Measurements from ENCODE around the gene WDPCP. TPM values are rescaled to one million over a fixed set of nuclear protein-coding genes. Genes with fewer than 3 reads are reported as not detected.

Gene WDPCP
- total and polyA plus RNA-seq, 2 experiments from 2014 or later = 8.8 to 20.4 TPM

GRCh38 chr2:63372549-63372948, 215.7 kb downstream of the WDPCP start:
- no peak overlapping the region for H3K27ac ChIP-seq (ENCODE audit: low read depth)
- no peaks in the 10 kb centered on the region for H3K4me1 ChIP-seq (ENCODE audit: insufficient read depth)
- TF ChIP-seq, protein P1, sequence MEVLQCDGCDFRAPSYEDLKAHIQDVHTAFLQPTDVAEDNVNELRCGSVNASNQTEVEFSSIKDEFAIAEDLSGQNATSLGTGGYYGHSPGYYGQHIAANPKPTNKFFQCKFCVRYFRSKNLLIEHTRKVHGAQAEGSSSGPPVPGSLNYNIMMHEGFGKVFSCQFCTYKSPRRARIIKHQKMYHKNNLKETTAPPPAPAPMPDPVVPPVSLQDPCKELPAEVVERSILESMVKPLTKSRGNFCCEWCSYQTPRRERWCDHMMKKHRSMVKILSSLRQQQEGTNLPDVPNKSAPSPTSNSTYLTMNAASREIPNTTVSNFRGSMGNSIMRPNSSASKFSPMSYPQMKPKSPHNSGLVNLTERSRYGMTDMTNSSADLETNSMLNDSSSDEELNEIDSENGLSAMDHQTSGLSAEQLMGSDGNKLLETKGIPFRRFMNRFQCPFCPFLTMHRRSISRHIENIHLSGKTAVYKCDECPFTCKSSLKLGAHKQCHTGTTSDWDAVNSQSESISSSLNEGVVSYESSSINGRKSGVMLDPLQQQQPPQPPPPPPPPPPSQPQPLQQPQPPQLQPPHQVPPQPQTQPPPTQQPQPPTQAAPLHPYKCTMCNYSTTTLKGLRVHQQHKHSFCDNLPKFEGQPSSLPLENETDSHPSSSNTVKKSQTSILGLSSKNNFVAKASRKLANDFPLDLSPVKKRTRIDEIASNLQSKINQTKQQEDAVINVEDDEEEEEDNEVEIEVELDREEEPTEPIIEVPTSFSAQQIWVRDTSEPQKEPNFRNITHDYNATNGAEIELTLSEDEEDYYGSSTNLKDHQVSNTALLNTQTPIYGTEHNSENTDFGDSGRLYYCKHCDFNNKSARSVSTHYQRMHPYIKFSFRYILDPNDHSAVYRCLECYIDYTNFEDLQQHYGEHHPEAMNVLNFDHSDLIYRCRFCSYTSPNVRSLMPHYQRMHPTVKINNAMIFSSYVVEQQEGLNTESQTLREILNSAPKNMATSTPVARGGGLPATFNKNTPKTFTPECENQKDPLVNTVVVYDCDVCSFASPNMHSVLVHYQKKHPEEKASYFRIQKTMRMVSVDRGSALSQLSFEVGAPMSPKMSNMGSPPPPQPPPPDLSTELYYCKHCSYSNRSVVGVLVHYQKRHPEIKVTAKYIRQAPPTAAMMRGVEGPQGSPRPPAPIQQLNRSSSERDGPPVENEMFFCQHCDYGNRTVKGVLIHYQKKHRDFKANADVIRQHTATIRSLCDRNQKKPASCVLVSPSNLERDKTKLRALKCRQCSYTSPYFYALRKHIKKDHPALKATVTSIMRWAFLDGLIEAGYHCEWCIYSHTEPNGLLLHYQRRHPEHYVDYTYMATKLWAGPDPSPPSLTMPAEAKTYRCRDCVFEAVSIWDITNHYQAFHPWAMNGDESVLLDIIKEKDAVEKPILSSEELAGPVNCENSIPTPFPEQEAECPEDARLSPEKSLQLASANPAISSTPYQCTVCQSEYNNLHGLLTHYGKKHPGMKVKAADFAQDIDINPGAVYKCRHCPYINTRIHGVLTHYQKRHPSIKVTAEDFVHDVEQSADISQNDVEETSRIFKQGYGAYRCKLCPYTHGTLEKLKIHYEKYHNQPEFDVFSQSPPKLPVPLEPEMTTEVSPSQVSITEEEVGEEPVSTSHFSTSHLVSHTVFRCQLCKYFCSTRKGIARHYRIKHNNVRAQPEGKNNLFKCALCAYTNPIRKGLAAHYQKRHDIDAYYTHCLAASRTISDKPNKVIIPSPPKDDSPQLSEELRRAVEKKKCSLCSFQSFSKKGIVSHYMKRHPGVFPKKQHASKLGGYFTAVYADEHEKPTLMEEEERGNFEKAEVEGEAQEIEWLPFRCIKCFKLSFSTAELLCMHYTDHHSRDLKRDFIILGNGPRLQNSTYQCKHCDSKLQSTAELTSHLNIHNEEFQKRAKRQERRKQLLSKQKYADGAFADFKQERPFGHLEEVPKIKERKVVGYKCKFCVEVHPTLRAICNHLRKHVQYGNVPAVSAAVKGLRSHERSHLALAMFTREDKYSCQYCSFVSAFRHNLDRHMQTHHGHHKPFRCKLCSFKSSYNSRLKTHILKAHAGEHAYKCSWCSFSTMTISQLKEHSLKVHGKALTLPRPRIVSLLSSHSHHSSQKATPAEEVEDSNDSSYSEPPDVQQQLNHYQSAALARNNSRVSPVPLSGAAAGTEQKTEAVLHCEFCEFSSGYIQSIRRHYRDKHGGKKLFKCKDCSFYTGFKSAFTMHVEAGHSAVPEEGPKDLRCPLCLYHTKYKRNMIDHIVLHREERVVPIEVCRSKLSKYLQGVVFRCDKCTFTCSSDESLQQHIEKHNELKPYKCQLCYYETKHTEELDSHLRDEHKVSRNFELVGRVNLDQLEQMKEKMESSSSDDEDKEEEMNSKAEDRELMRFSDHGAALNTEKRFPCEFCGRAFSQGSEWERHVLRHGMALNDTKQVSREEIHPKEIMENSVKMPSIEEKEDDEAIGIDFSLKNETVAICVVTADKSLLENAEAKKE (CRISPR knock-in tag; IDR thresholded peaks at IDR 0.05) = no peak
- TF ChIP-seq EZH2phosphoT487 (IDR thresholded peaks at IDR 0.05; ENCODE audit: unreplicated experiment) = no peak
- peaks cover 2% of the 10 kb centered on the region; the same call in 2 of the 3 replicates for H3K9me3 Mint-ChIP-seq
- no peak overlapping the region for H3K4me3 ChIP-seq
- H3K4me2 ChIP-seq = no peak overlapping the region
- H3K4me3 Mint-ChIP-seq = no peak overlapping the region
- no peaks in the 10 kb centered on the region for H3F3A ChIP-seq (replicated peaks; ENCODE audit: low read depth)
- no peaks in the 10 kb centered on the region for H3K36me3 ChIP-seq (ENCODE audit: insufficient read depth)
- H3K27me3 ChIP-seq (ENCODE audit: insufficient read depth) = no peaks in the 10 kb centered on the region
- ATAC-seq = no peak
- no peak overlapping the region for H2AFZ ChIP-seq
- H3K79me2 ChIP-seq (replicated peaks; ENCODE audit: insufficient read depth) = no peaks in the 10 kb centered on the region
- H4K20me1 ChIP-seq (replicated peaks; ENCODE audit: insufficient read depth) = no peaks in the 10 kb centered on the region
- H3K36me3 Mint-ChIP-seq (ENCODE audit: low read depth) = peaks cover 10% of the 10 kb centered on the region; the same call in 2 of the 3 replicates
- H3K4me1 Mint-ChIP-seq = no peaks in the 10 kb centered on the region
- no peaks in the 10 kb centered on the region for H3K27me3 Mint-ChIP-seq (ENCODE audit: insufficient read depth, low read depth, poor library complexity)
- H3K9me2 ChIP-seq (ENCODE audit: insufficient read depth) = no peaks in the 10 kb centered on the region
- no peak for DNase-seq (ENCODE audit: low spot score)
- no peak overlapping the region for H3K27ac Mint-ChIP-seq

- Histone ChIP-seq H3K4me1 (ENCODE audit: insufficient read depth) (no peaks in the 10 kb centered on the region), H3K36me3 (ENCODE audit: insufficient read depth) (no peaks in the 10 kb centered on the region), H3K27me3 (ENCODE audit: insufficient read depth) (no peaks in the 10 kb centered on the region), H3K4me2 (no peak overlapping the region), H3F3A (replicated peaks; ENCODE audit: low read depth) (no peaks in the 10 kb centered on the region), H3K79me2 (replicated peaks; ENCODE audit: insufficient read depth) (no peaks in the 10 kb centered on the region), H2AFZ (no peak overlapping the region), H4K20me1 (replicated peaks; ENCODE audit: insufficient read depth) (no peaks in the 10 kb centered on the region), H3K9me2 (ENCODE audit: insufficient read depth) (no peaks in the 10 kb centered on the region), H3K4me3 (no peak overlapping the region), H3K27ac (ENCODE audit: low read depth) (no peak overlapping the region)
- Mint-ChIP-seq H3K4me3 (no peak overlapping the region), H3K27ac (no peak overlapping the region), H3K4me1 (no peaks in the 10 kb centered on the region), H3K9me3 (peaks cover 2% of the 10 kb centered on the region; the same call in 2 of the 3 replicates), H3K27me3 (ENCODE audit: insufficient read depth, low read depth, poor library complexity) (no peaks in the 10 kb centered on the region), H3K36me3 (ENCODE audit: low read depth) (peaks cover 10% of the 10 kb centered on the region; the same call in 2 of the 3 replicates)
- ATAC-seq (no peak), DNase-seq (ENCODE audit: low spot score) (no peak)
- TF ChIP-seq, protein P2, sequence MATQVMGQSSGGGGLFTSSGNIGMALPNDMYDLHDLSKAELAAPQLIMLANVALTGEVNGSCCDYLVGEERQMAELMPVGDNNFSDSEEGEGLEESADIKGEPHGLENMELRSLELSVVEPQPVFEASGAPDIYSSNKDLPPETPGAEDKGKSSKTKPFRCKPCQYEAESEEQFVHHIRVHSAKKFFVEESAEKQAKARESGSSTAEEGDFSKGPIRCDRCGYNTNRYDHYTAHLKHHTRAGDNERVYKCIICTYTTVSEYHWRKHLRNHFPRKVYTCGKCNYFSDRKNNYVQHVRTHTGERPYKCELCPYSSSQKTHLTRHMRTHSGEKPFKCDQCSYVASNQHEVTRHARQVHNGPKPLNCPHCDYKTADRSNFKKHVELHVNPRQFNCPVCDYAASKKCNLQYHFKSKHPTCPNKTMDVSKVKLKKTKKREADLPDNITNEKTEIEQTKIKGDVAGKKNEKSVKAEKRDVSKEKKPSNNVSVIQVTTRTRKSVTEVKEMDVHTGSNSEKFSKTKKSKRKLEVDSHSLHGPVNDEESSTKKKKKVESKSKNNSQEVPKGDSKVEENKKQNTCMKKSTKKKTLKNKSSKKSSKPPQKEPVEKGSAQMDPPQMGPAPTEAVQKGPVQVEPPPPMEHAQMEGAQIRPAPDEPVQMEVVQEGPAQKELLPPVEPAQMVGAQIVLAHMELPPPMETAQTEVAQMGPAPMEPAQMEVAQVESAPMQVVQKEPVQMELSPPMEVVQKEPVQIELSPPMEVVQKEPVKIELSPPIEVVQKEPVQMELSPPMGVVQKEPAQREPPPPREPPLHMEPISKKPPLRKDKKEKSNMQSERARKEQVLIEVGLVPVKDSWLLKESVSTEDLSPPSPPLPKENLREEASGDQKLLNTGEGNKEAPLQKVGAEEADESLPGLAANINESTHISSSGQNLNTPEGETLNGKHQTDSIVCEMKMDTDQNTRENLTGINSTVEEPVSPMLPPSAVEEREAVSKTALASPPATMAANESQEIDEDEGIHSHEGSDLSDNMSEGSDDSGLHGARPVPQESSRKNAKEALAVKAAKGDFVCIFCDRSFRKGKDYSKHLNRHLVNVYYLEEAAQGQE (IDR thresholded peaks at IDR 0.05; ENCODE audit: unreplicated experiment) = no peak
- no peak for TF ChIP-seq CREB1 (CRISPR knock-in tag; IDR thresholded peaks at IDR 0.05; ENCODE audit: low read depth)
- TF ChIP-seq, protein P3, sequence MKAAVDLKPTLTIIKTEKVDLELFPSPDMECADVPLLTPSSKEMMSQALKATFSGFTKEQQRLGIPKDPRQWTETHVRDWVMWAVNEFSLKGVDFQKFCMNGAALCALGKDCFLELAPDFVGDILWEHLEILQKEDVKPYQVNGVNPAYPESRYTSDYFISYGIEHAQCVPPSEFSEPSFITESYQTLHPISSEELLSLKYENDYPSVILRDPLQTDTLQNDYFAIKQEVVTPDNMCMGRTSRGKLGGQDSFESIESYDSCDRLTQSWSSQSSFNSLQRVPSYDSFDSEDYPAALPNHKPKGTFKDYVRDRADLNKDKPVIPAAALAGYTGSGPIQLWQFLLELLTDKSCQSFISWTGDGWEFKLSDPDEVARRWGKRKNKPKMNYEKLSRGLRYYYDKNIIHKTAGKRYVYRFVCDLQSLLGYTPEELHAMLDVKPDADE (IDR thresholded peaks at IDR 0.05) = no peak
- TF ChIP-seq NANOG (IDR thresholded peaks at IDR 0.05; ENCODE audit: borderline replicate concordance) = no peak
- TF ChIP-seq POLR2AphosphoS5 (IDR thresholded peaks at IDR 0.05; ENCODE audit: low read depth) = no peak
- no peak for TF ChIP-seq EZH2 (IDR thresholded peaks at IDR 0.05; ENCODE audit: low read depth, unreplicated experiment)
- TF ChIP-seq CTCF (conservative IDR thresholded peaks at IDR 0.05; ENCODE audit: low read depth in 2 of 2) = no peak
- no peak for TF ChIP-seq EZH2phosphoT487 (IDR thresholded peaks at IDR 0.05; ENCODE audit: unreplicated experiment)
Observed at GRCh38 chr2:63369146-63369545, 219.1 kb downstream of the WDPCP start.
